ENCODE data around the gene POLN. TPM values are rescaled to one million over a fixed set of nuclear protein-coding genes. Genes with fewer than 3 reads are reported as not detected.

Gene POLN
- total and polyA plus RNA-seq, 12 donors: 0.69 to 10.6 (median 3.0) TPM

DNA sequence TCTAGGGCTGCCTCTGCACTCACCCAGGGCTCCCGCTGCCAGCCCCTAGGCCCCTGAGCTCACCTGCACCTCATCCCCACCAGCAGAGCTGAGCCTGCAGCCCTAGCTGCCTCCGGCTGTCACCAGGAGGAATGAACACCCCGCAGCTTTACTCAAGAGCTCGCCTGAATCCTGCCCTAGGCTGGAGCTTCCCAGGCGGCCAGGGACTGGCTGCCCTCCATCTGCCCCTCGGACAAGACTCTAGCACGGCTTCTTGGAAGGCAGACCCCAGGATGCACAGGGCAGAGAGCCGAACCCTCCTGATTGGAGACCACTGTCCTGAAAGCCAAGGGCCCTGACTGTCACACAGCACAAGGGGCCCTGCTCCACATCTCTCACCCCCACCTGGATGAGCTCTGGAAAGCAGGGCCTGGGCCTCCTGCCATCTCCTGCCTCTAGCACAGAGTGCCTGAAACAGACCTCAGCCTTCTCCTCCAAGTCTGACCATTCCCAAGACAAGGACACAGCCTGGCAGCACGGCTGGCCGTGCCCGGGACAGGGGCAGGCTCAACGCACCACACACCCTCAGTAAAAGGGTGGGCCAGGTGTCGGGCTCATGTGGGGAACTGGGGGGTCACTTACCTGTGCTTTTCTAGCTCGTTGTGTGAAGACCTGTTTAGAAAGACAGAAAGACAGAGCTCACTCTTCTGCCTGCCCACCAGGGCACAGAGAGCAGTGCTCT is 15.6 kb upstream of the POLN start:
- DNase-seq: peak; percentile 15 to 56 (median 29)
- Histone ChIP-seq H3K27ac (peak overlapping the region in 4 of 5 donors; percentile 58 to 98 (median 79)), H3K27me3 (no peaks in the 10 kb centered on the region), H3K4me1 (replicated peaks in 1 of 2) (peaks cover 52 to 58% of the 10 kb centered on the region in 2 donors), H3K4me3 (peak overlapping the region in 1 of 4 donors; percentile 9), H3K36me3 (replicated peaks in 1 of 2) (peaks cover 0 to 35% of the 10 kb centered on the region in 2 donors), H3K9me3 (replicated peaks in 1 of 3) (no peaks in the 10 kb centered on the region)
- WGBS, 4 donors: 37 to 62% (median 55%) methylated on average over 3 to 14 of the region's 14 CpGs
- TF ChIP-seq POLR2A (IDR thresholded peaks at IDR 0.05): no peak
- TF ChIP-seq, protein P1, sequence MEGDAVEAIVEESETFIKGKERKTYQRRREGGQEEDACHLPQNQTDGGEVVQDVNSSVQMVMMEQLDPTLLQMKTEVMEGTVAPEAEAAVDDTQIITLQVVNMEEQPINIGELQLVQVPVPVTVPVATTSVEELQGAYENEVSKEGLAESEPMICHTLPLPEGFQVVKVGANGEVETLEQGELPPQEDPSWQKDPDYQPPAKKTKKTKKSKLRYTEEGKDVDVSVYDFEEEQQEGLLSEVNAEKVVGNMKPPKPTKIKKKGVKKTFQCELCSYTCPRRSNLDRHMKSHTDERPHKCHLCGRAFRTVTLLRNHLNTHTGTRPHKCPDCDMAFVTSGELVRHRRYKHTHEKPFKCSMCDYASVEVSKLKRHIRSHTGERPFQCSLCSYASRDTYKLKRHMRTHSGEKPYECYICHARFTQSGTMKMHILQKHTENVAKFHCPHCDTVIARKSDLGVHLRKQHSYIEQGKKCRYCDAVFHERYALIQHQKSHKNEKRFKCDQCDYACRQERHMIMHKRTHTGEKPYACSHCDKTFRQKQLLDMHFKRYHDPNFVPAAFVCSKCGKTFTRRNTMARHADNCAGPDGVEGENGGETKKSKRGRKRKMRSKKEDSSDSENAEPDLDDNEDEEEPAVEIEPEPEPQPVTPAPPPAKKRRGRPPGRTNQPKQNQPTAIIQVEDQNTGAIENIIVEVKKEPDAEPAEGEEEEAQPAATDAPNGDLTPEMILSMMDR (IDR thresholded peaks at IDR 0.05): no peak
- intact Hi-C loops (cut with DNase I): no loop called here

DNA sequence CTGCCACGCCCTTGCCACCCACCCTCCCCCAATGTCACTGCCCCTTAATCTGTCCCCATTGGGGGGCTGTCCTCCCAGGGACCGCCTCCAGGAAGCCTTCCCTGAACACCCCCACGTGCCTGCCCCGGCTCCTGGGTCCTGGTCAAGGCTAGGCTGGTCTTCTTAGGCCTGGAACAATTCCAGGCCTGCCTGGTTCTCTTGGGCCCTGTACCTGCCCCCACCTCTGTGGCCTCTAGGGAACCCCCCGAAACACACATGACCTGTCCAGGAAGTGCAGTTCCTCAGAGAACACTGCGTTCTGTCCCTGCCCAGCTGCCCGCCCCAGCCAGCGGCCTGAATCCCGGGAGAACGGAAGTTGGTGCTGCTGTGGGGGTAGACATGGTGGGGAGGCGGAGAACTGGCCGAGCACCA is 14.9 kb upstream of the POLN start:
- Histone ChIP-seq H3K4me1 (replicated peaks in 1 of 2) (peaks cover 52 to 58% of the 10 kb centered on the region in 2 donors), H3K27ac (peak overlapping the region in 4 of 5 donors; percentile 58 to 98 (median 79)), H3K36me3 (replicated peaks in 1 of 2) (peaks cover 0 to 42% of the 10 kb centered on the region in 2 donors), H3K4me3 (peak overlapping the region in 1 of 4 donors; percentile 9), H3K9me3 (replicated peaks in 1 of 3) (no peaks in the 10 kb centered on the region), H3K27me3 (no peaks in the 10 kb centered on the region)
- intact Hi-C loops (cut with DNase I): no loop called here
- DNase-seq: peak; percentile 52 to 86 (median 58)
- WGBS, 4 donors: 29 to 38% (median 32%) methylated on average over 3 to 12 of the region's 12 CpGs
- TF ChIP-seq POLR2A (IDR thresholded peaks at IDR 0.05): no peak
- TF ChIP-seq, protein P1 (IDR thresholded peaks at IDR 0.05): no peak

GRCh38 chr4:2256156-2256731 is 14.3 kb upstream of the POLN start:
- Histone ChIP-seq H3K36me3 (replicated peaks in 1 of 2) (peaks cover 0 to 48% of the 10 kb centered on the region in 2 donors), H3K27me3 (no peaks in the 10 kb centered on the region)
- intact Hi-C loops (cut with DNase I): no loop called here

More at GRCh38 chr4:2256156-2256731, 14.3 kb upstream of the POLN start:
- peak; percentile 35 to 64 (median 50) for DNase-seq
- Histone ChIP-seq H3K4me1 (replicated peaks in 1 of 2) (peaks cover 52 to 58% of the 10 kb centered on the region in 2 donors), H3K9me3 (replicated peaks in 1 of 3) (no peaks in the 10 kb centered on the region), H3K27ac (peak overlapping the region in 4 of 5 donors; percentile 58 to 98 (median 79)), H3K4me3 (no peak overlapping the region)
- TF ChIP-seq, protein P1 (IDR thresholded peaks at IDR 0.05): no peak
- TF ChIP-seq POLR2A (IDR thresholded peaks at IDR 0.05): no peak
- WGBS, 4 donors: 22 to 52% (median 39%) methylated on average over 7 to 8 of the region's 8 CpGs; no CpG with 5 or more reads in 1 of the 4 donors
